Activated CD4-positive, alpha-beta T cell treated with anti-CD3 and anti-CD28 coated beads, Interleukin-2, amount 50 U/mL, for 1 hour (primary cell): ENCODE results near the gene NTRK1.
A peak's percentile ranks its signal among the peaks of the same experiment; 100 is the strongest.
"Not testable (repeated sequence)": the region's sequence is repeated elsewhere in the genome, so short reads cannot be mapped to it uniquely, and the experiment has no call there.

Experiments
- DNase-seq: peaks from one replicate; pipeline ENCODE4 v3.0.0-alpha.2; 2020

NTRK1 gene

GRCh38 chr1:156921053-156921529 is 60.4 kb downstream of the NTRK1 start:
- DNase-seq = no peak

- no peak for DNase-seq
Observed at GRCh38 chr1:156922986-156923669, 62.5 kb downstream of the NTRK1 start.

GRCh38 chr1:156923670-156924477 is 63.2 kb downstream of the NTRK1 start:
- DNase-seq = no peak

GRCh38 chr1:156924478-156925153 is 64.0 kb downstream of the NTRK1 start:
- DNase-seq = no peak

GRCh38 chr1:156925154-156926010 is 64.7 kb downstream of the NTRK1 start:
- DNase-seq = no peak

- no peak for DNase-seq
Observed at GRCh38 chr1:156926175-156926574, 65.5 kb downstream of the NTRK1 start.

- DNase-seq = not testable (repeated sequence)
Observed at GRCh38 chr1:156926695-156927094, 66.0 kb downstream of the NTRK1 start.

GRCh38 chr1:156927215-156928042 is 66.8 kb downstream of the NTRK1 start:
- peak; percentile 67 for DNase-seq

GRCh38 chr1:156928043-156928602 is 67.5 kb downstream of the NTRK1 start:
- DNase-seq = no peak

- DNase-seq = no peak
Observed at GRCh38 chr1:156929596-156930238, 69.1 kb downstream of the NTRK1 start.

- no peak for DNase-seq
Observed at GRCh38 chr1:156930483-156930882, 69.8 kb downstream of the NTRK1 start.
